NCI-H526 treated with DMSO at 0.1 percent for 48 hours (cell line): ENCODE data around the gene SLC35A4.

Experiments
- DNase-seq: peaks from one replicate; lab custom pipeline; 2025; lab: John Stamatoyannopoulos, UW

Gene SLC35A4, protein sequence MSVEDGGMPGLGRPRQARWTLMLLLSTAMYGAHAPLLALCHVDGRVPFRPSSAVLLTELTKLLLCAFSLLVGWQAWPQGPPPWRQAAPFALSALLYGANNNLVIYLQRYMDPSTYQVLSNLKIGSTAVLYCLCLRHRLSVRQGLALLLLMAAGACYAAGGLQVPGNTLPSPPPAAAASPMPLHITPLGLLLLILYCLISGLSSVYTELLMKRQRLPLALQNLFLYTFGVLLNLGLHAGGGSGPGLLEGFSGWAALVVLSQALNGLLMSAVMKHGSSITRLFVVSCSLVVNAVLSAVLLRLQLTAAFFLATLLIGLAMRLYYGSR

DNA sequence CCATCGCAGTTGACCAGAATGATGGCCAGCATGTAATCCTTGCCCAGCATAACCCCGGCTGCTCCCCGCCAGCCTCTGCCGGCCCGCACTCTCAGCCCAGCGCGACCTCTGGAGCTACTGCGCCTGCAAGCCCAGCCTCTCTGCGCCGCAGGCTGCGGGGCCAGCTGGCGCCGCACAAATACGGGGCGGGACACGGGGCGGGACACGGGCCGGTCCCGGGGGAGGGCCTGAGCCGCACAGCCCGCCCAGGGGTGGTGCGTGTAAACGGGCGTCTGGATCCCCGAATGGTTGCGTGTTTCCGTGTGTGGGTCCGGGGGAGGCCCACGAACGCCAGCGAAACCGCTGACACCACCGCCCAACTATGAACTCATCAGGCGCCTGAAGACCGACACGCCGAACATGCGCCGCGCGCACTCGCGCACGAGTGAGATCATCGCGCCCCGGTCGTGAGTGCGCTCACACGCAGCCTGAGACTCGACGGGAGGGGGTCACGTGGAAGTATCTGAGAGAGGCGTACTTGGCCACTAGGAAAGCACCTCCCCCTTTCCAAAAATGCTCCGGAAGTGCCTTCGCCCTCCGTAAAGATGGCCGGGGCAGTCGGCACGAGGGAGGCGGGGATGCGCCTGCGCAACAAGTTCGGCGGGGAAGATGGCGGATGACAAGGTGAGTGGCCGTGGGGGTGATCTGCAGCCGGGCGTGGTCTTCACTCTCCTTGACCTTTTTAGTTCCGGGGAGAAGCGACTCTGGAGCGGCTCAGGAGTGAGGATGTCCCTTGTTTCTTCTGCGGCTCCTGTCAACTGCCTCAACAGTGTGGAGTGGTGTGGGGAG lies at the start of gene SLC35A4, which contains the start of gene APBB3:
Gene SLC35A4, plus strand, starts transcription at position 633 of the 828 bp plus-strand sequence. CDS start 2,342 bp downstream, outside the sequence.
Gene APBB3, minus strand, starts transcription at position 403 of the 828 bp plus-strand sequence. Its CDS starts 353 bp downstream, at position 50.
- DNase-seq, result peak; percentile 93

- DNase-seq, result no peak
Observed at GRCh38 chr5:140524003-140524402, 40.6 kb upstream of the SLC35A4 start.

GRCh38 chr5:140540227-140540626 lies 24.4 kb upstream of the SLC35A4 start:
- no peak for DNase-seq

DNA sequence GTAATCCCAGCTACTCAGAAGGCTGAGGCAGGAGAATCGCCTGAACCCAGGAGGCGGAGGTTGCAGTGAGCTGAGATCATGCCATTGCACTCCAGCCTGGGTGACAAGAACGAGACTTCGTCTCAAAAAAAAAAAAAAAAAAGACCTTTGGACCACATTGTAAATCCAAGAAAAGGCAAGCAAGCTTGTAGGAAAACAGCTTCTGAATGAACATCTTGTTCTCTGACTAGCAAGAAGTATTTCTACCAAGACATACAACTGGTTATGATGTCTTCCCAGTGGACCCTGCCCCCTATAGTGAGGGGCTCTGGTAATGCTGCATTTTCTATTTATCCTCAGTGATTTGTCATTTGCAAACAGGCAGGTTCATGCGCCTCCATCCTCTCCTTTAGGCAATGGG lies 21.7 kb upstream of the SLC35A4 start:
- no peak for DNase-seq

- no peak for DNase-seq
Observed at GRCh38 chr5:140544986-140545385, 19.6 kb upstream of the SLC35A4 start.

DNA sequence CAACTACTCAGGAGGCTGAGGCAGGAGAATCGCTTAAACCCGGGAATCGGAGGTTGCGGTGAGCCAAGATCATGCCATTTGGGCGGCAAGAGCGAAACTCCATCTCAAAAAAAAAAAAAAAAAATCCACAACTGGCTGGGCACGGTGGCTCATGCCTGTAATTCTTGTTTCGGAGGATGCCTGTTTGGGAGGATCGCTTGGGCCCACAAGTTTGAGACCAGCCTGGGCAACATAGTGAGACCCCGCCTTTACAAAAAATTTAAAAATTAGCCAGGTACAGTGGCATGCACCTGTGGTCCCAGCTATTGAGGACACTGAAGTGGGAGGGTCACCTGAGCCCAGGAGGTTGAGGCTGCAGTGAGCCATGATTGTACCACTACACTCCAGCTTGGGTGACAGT lies 19.0 kb upstream of the SLC35A4 start:
- no peak for DNase-seq

DNA sequence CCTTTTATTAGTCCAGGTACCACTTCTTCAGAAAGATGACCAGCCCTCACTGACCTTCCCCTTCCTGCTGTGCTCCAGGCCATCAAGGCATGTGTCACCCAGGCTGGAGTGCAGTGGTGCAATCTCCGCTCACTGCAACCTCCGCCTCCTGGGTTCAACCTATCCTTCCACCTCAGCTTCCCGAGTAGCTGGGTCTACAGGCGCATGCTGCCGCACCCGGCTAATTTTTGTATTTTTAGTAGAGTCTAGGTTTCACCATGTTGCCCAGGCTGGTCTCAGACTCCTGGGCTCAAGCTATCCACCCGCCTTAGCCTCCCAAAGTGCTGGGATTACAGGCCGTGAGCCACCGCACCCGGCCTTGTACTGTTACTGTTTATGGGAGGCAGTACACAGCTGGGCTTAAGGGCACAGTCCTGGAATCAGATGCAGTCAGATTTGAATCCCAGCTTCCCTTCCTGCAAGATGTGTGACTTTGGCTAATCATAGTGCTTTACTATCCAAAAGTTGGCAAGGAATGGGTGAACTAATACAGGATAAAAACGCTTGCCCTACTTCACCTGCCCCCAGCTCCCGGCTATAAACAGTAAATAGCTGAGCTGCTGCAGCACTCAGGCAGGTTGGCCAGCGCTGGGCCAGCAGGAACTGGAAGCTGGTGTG lies 17.6 kb upstream of the SLC35A4 start:
- DNase-seq, result no peak

GRCh38 chr5:140547508-140548299 lies 16.9 kb upstream of the SLC35A4 start, which contains the start of gene EIF4EBP3:
Gene EIF4EBP3, plus strand, starts transcription at chr5:140547662. Its CDS starts 76 bp downstream, at chr5:140547738.
- DNase-seq, result peak; percentile 86

GRCh38 chr5:140548300-140548688 lies 16.3 kb upstream of the SLC35A4 start:
- DNase-seq, result no peak

GRCh38 chr5:140548791-140549190 lies 15.8 kb upstream of the SLC35A4 start:
- DNase-seq, result no peak

- DNase-seq, result no peak
Observed at GRCh38 chr5:140549237-140550144, 15.1 kb upstream of the SLC35A4 start.

DNA sequence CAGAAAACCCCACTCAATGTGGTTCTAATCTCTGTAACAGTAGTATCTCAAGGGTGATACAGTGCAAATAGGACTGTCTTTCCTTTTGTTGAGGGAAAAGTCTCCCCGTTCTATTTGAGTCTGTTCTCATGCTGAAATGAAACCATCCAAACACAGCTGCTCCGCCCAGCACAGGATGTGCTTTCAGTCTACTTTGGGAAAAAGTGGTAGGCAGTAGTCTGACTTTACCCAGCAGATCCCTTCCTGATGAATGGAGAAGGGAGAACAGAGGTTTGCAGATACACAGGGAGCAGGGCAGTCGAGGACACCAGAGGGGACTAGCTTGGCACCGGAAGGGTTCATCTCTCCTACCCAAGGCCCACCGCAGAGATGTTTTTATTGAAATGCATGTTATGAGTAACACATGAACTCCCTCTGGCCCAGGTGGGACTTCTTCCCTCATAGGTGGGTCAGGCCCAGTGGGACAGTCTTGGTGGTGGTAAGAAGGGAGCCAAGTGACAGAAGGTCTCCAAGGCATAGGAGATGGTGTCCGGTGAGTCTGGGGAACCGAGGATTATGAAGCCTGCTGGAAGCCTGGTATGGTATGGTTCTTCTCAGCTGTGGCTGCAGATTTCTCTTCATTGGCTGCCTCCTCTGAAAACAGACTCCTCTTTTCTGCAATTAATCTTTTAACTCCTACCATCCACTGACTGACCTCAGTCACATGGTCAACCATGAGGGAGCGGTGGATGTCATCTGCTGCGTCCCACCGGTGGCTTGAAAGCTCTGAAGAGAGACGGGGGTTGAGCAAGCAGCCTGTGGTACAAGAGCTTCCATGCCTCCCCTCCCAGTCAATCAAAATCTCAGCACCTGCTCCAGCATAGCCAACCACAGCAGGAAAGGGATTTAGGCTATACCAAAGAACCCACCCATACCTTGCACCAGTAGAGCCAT lies 14.2 kb upstream of the SLC35A4 start:
- DNase-seq, result no peak

DNA sequence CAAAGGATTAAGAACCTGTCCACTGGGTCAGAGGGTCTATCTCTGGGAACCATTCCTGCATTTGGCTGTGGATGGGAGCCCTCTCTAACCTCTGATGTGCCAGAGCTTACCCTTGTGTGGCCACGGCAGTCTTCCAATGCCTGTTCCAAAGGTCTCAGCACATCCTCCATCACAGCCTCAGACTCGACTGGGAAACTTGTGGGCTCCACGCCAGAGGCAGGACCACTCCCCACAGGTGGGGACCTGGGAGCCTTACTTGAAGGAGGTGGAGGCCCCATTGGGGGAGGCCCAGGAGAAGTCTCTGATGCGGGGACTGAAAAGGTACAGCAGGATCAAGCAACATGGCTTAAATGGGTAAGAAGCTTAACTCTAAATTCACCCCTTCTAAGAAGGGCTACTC lies 12.8 kb upstream of the SLC35A4 start:
- DNase-seq, result no peak

DNA sequence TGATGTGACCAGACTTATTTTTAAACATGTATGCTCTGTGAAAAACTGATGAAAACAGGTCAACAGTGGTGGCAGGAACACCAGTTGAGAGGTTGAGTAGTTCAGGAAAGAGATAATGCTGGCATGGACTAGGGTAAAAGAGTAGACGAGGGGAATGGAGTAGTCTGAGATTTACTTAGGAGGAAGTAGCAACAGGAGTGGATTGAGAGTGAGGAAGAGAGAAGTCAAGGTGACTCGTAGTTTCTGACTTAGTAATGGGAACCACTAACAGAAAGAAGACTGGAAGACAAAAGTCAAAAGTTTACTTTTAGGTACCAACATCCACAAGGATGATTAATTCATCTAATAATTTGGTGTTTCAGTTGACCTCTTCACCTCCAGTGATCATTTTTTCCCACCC lies 11.0 kb upstream of the SLC35A4 start:
- no peak for DNase-seq

DNA sequence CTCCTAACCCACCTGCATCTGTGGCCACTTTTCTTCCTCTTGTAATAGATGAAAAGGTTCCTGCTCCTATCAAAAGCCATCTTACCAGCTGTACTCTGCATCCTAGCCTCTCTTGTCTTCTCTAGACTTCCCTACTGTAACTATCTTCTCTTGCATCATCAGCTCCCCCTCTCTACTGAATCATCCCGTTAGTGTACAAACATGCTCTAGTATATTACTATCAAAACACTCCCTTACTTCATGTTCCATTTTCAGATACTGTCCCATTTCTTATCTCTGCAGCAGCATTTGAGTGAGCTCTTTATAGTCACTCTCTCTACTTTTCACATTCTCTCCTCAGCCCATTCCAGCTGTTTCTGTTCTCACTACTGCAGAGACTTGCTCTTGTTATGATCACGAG lies 10.2 kb upstream of the SLC35A4 start:
- DNase-seq, result no peak

- DNase-seq, result no peak
Observed at GRCh38 chr5:140555747-140556312, 8.8 kb upstream of the SLC35A4 start.

DNA sequence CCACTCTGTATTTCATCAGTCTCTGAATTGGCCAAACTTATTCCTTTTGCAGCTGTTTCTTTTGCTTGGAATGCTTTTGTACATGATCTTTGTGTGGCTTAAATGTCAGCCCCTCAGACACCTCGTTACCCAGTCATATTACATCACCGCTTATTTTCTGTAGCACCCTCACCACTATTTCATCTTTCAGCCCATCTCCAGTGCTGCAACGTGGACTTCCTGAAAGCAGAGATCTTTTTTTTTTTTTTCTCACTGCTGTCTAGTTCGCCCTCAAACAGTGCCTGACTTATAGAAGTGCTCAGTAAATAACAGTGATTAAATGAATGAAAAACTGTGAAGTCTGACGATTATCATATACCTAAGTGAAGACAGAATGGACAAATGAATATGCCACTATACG lies 8.2 kb upstream of the SLC35A4 start:
- no peak for DNase-seq

DNA sequence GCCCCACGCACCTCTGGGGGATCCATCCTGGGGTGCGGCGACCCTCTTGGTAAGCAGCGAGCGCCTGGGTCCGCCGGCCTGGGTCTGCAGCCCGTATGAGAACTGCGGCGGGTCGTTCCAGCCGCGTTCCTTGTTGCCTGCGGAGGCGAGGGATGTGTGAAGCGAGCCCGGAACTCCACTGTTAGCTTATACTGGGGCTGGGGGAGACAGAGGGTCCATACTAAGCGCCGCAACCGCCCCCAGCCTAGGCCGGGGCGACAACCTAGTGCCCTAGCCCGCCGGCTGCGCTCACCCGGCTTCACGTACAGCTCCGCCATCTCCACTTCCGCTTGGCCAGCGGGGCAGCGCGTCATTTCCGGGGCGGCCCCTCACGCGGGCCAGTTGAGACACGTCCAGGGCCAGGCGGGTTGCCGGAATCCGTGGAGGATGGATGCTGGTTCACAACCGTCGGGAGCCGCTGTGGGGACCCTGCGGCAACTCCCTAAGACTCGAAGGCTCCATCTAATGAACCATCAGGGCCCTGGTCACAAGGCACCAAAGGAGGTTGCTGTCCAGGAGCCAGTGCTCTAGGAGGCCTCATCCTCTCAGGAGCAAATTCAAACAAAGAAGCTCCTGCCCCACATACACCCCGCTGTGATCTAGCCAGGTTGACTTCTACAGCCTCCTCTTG lies 7.4 kb upstream of the SLC35A4 start, which contains the start of gene SRA1:
Gene SRA1, minus strand, starts transcription at position 338 of the 670 bp plus-strand sequence. Its CDS starts 21 bp downstream, at position 317.
- peak; percentile 76 for DNase-seq
